Neural progenitor cell (in vitro differentiated cells): Measurements from ENCODE around the gene MELTF.

Experiments
- CTCF ChIP-seq: fragments of 200-600 bp; sonication (generic); IDR thresholded peaks from 2 replicates; pipeline ENCODE4 v1.5.1; 2017; ENCODE audit warnings: antibody characterized with exemption, mild to moderate bottlenecking
- EZH2 ChIP-seq: fragments of 200-600 bp; sonication (generic); IDR thresholded peaks from 2 replicates; pipeline ENCODE4 v1.6.1; 2017; ENCODE audit warnings: antibody characterized with exemption, mild to moderate bottlenecking, moderate library complexity

GRCh38 chr3:196992461-196993065, 37.1 kb downstream of the MELTF start:
- no peak for TF ChIP-seq CTCF
- no peak for TF ChIP-seq EZH2
